HG03066 (cell line): ENCODE data around the gene NACC1.
"Not testable (repeated sequence)": the region's sequence is repeated elsewhere in the genome, so short reads cannot be mapped to it uniquely, and the experiment has no call there.

Source experiments
- ATAC-seq: cut with Tn5 transposase; IDR thresholded peaks from one replicate; pipeline ENCODE4 v1.9.1; 2021; ENCODE audit warnings: low read depth; ENCODE audit not compliant: unreplicated experiment

NACC1 gene

DNA sequence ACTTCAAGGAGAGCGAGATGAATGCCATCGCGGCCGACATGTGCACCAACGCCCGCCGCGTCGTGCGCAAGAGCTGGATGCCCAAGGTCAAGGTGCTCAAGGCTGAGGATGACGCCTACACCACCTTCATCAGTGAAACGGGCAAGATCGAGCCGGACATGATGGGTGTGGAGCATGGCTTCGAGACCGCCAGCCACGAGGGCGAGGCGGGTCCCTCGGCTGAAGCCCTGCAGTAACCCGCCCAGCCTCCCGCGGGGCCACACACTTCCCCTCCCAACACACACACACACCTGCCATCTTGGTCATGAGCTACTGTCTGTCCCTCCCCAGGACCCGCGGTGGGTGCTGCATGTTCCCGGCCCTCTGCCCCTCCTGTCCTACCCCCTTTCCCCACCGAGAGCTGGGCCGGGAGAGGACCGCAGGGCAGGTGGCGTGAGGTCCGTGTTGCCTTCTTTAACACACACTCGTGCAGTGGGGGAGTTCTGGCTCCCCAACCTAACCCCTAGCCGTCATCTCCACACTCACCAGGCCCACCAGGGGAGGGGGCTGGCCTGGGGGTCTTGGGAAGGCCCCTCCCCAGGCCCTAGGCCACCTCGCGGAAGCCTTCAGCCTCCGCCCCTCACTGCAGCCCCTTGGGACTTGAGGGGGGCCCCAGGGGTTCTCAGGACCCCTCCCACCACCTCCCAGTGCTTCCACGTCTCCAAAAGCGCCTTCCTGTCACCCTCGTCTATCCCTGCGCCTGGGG, 20.3 kb downstream of the NACC1 start:
- no peak for ATAC-seq

DNA sequence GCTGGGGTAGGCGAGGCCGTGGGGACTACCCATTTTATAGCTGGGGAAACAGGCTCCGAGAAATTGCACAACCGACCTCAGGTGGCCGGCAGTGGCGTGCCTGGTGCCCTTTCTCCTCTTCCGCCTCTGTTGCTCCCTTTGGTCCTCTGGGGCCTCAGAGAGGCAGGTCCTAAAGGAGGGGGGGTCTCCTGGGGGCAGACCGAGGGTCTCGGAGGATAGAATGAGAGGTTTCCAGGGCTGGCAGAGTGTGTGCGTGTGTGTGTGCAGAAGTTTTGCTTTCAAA, 20.8 kb downstream of the NACC1 start:
- no peak for ATAC-seq

DNA sequence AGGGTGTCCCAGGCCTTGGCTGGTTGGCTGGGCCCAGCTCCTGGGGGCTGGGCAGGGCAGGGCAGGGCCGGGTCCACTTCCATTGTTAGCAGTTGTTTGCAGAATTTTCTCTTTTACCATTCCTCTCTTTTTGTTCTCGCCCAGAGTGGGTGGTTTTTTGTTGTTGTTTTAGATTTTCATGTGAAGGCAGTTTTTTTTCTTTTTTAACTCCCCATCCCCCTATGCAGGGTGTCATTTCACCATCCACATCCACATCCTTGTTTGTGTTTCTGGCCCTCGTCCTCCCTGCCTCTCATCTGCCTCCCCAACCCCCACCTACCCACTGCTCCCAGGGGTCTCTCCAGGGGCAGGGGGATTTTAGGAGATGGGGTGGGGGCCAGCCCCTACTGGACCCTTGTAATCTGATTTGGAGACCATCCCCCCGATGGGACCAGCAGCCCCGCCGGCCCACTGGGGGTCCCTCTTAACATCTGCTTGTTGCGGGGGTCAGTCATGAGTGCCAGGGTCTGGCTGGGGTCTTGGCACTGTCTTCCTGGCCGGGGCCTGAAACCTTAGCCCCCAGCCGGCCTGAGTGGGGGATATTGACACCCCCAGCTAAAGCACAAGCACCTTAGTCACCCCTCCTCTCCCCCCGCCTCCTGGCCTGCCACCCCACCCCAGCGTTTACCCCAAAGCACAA, 21.7 kb downstream of the NACC1 start:
- no peak for ATAC-seq

DNA sequence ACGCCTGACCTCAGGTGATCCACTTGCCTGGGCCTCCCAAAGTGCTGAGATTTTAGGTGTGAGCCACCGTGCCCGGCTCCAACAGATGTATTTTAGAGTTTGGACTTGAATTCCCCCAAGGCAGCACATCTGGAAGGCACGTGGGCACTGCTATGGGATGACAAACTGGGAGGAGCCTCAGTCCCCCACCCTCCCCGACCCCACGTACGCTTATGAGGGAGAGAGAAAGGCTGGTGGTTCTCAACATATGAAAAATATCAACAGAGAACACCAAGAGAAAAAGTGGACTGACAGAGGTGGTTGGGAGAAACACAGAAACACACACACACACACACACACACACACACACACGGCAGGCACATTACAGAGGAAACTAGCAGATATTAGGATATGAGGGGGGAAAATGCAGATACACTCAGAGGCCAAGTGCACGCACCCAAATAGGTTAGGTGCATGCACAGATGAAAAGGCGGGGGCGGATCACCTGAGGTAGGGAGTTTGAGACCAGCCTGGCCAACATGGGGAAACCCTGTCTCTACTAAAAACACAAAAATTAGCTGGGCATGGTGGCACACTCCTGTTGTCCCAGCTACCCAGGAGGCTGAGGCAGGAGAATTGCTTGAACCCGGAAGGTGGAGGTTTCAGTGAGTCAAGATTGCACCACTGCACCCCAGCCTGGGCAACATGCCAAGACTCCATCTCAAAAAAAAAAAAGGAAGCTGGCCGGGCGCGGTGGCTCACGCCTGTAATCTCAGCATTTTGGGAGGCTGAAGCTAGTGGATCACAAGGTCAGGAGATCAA, 28.9 kb downstream of the NACC1 start:
- ATAC-seq = no peak

DNA sequence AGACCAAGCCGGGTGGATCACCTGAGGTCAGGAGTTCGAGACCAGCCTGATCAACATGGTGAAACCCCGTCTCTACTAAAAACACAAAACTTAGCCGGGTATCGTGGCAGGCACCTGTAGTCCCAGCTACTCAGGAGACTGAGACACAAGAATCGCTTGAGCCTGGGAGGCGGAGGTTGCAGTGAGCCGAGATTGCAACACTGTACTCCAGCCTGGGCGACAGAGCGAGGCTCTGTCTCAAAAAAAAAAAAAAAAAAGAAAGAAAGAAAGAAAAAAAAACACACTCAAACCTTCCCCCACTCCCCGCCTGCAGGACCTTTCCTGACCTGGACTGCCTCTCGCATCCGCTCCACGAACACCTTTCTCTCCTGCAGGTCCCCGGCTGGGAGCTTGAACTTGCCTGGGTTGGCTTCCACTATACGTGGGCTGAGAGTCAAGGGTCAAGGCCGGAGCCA, 31.1 kb downstream of the NACC1 start:
- not testable (repeated sequence) for ATAC-seq

DNA sequence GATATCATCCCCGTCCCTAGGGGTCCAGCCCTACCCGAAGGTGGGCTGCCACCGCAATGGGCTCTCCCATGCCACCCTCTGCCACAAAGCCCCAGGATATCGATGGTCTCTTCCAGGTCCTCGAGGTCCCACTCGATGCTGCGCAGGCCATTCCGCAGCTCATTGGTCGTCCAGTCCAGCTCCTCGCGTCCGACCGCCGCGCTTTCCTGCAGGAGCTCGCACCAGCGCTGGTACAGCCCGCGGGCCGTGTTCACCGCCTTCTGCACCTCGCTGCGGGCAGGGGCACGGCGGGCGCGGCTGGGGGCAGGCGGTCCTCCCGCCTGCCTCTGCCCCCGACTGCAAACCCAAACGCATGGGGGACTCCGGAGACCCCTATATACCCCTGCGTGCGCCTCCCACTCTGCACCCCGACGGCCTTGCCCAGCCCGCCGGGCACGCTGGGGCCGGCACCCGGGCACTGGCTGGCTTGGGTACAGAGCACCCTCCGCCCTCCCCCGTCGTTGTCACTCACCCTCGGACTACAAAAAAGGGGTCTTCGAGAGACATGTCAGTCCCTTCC, 31.6 kb downstream of the NACC1 start:
- ATAC-seq = no peak

DNA sequence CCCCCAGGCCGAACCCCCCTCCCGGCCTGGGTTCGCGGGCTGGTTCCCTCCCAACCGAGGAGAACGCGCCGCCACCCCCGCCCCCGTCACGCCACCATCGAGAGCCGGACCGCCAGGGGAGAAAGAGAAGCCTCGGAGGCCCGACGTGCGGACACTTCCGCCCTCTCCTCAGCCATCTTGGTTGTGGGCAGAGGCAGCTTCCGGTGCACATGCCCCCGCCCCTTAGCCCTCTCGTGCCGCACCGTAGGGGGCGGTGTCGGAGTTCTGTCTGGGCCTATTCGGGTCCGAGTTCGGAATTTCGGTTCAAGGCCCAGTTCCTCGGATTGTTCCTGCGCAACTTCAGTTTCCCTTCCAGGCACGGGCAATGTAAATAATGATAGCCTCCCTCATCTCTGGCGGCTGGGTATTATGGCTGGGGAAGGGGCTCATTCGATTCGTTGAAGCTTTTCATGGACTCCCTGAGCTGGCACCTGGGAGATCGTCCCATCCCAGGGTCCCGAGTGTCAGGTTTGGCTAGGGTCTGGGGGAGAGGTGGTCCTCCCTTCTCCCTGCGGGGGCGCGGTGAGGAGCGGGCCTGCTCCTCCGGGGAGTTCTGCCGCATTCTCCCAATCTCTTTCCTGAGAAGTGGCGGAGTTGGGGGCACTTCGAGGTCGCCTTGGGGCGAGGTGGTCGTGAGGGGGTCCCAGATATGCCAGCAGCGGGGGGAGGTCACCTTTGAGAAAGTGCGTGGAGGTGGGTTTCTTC, 32.3 kb downstream of the NACC1 start, which contains the start of the genes IER2 and STX10:
TSS of gene IER2 (plus strand) at position 225 of the 744 bp plus-strand sequence. CDS start 2,776 bp downstream, outside the sequence.
TSS of gene STX10 (minus strand) at position 189 of the 744 bp plus-strand sequence. CDS start 202 bp downstream, outside the sequence.
- no peak for ATAC-seq

DNA sequence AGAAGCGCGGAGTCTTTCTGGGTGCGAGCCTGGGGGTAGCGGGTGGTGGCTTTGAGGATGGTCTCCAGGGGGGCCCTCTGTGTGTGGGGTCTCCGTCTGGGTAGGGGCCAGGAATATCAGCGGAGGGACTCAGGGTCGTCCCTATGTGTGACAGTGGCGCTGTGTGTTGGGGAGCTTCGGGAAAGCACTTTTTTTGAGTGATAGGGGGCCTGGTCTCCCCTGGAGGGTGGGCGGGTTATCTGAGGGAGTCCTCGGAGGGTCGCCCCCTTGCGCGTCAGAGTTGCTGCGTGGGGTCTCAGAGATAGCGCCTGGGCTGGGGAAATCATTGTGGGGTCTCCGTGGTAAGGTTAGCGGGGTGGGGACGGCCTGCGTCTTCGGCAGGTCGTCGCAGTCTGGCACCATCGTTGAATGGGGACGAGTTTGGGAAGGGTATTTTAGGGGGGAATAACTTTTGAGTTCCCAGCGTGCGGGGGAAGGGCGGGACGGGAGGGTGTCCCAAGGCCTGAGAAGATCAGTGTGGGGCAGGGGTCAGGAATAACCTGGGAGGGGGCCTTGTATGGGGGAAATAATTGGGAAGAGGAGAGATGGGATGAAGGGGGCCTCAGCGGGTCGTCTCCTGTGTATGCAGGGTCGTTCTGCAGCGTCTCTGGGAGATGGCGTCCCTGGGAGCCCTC, 33.0 kb downstream of the NACC1 start:
- no peak for ATAC-seq

DNA sequence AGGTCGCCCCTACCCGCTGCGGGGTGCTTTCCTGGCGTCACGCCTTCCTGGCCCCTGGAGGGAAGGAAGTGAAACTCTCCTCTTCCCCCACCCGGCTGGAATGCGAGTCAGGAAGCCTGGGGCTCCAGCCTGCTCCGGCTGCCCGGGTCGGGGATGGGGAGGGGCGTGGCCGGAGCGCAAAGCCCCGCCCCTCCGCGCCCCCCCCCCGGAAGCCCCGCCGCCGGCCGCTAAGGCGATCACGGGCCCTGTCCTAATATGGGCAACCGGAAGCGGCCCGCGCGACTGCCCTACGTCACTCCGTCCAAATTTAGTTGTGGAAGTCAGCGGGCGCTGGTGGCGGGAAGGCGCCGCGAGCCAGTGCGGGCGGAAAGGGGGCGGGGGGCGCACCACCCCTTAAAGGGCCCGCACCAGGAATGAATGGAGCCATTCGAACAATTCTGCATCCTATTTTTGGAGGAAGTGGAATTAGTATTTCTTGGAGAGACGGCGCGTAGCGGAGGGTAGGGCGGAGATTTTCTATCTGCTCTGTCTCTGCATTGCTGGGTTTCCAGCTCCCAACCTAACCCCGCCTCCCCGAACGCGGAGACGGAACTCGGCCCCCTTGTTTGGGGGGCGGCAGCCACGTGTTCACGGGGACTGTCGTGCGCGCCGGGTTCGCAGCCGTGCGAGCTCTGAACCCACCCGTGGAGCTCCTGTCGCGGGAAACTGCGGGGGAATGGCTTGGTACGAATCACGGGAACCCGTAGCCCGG, 33.7 kb downstream of the NACC1 start:
- peak; percentile 39 for ATAC-seq

DNA sequence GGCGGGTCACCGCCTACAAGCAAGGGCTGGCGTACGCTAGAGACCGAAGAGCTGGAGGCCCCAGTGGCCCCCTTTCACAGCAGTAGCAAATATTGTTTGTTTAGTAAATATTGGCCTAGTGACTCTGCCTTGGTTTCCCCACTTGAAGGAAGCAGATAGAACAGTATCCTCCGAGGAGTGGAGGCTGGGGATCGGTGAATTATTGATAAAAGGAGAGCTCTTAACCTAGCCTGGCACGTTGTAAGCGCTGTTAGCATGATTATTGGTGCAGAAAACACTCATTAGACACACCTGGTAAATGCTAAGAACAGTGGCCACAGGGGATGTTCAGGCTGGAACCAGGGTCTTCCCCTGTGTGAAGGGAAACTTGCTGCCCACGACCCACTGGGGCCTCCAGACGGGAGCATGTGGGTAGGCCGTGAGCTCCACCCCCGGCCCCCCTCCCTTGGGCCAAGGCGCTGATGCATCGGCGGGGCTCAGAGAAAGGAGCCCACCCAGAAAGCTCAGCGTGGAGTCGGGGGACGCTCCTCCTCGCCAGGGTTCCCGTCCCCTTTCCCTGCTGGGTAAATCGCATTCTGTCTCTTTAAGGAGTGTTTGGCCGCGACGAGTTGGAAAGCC, 34.4 kb downstream of the NACC1 start:
- ATAC-seq = no peak

DNA sequence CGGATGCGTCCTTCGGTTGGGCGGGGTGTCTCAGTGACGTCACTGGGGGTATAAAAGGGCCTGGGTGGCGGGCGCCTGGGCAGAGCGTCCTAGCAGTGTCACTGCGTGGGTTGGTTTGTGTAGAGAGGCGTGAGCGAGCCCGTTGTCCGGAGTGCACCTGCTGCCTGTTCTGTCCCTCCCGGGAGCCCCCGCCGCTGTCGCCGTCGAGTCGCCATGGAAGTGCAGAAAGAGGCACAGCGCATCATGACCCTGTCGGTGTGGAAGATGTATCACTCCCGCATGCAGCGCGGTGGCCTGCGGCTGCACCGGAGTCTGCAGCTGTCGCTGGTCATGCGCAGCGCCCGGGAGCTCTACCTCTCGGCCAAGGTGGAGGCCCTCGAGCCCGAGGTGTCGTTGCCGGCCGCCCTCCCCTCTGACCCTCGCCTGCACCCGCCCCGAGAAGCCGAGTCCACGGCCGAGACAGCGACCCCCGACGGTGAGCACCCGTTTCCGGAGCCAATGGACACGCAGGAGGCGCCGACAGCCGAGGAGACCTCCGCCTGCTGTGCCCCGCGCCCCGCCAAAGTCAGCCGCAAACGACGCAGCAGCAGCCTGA, 35.0 kb downstream of the NACC1 start:
- ATAC-seq = peak; percentile 25

DNA sequence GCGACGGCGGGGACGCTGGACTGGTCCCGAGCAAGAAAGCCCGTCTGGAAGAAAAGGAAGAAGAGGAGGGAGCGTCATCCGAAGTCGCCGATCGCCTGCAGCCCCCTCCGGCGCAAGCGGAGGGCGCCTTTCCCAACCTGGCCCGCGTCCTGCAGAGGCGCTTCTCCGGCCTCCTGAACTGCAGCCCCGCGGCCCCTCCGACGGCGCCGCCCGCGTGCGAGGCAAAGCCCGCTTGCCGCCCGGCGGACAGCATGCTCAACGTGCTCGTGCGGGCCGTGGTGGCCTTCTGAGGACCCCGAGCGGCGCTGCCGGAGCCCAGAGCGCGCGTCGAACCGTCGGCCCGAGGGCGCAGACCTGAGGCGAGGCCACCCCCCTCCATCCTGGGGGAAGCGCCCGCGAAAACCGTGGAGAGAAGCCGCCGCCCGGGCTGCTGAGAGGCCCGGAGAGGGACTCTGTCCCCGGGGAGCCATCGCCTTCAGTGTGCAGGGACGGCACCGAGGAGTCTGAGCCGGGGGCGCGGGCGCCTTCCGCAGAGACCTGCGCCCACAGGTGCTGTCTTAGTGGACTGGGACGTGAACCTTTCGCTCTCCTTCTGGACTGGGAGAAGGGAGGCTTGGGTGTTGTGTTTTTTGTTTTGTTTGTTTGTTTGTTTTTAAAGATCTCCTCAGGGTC, 35.6 kb downstream of the NACC1 start:
- ATAC-seq = no peak

DNA sequence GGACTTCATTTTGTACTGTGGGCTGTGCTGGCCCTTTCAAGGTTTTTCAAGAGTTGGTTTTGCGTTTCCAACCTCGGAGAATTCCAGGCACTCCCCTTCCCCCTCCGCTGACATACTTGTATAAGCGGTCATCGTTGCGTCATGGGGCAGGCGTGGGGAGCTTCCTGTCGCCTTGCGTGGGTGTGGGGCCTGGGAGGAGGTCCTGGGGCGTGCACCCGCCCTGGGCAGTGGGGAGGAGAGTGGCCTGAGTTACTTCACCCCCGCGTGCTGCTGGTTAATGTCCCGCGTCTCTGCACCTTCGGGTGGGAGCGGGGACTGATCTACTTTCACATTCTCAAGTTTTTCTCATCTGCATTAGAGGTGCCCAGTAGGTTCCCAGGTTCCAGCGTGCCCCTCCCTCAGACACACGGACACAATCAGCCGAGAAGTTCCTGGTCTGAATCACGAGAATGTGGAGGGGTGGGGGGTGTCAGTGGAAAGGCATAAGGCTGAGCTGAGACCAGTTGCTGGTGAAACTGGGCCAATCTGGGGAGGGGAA, 36.2 kb downstream of the NACC1 start:
- no peak for ATAC-seq

DNA sequence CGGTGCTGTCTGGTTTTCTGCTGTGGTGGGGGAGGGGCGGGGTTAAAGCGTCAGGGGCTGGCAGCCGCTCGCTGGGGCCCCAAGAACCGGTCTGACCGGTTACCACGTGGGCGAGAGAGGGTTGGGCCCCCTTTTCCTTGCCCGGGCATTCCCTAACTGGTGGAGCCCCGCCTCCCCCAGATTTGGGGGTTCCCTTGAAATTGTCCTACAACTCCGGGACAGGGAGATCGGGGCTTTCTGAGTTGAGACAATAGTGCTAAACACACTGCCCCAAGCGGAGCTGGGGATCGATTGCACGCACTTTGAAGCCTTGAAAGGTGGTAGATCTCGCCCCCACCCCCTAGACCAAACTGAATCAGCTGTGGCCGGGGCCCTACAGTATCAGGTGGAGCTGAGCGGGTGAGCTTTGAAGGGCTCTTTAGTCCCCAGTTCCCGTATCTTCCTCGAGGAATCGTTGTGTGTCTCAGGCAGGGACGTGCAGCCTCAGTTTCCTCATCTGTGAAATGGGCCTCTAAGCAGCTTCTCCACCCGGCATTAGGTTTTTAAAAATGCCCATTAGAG, 36.9 kb downstream of the NACC1 start:
- ATAC-seq = no peak

DNA sequence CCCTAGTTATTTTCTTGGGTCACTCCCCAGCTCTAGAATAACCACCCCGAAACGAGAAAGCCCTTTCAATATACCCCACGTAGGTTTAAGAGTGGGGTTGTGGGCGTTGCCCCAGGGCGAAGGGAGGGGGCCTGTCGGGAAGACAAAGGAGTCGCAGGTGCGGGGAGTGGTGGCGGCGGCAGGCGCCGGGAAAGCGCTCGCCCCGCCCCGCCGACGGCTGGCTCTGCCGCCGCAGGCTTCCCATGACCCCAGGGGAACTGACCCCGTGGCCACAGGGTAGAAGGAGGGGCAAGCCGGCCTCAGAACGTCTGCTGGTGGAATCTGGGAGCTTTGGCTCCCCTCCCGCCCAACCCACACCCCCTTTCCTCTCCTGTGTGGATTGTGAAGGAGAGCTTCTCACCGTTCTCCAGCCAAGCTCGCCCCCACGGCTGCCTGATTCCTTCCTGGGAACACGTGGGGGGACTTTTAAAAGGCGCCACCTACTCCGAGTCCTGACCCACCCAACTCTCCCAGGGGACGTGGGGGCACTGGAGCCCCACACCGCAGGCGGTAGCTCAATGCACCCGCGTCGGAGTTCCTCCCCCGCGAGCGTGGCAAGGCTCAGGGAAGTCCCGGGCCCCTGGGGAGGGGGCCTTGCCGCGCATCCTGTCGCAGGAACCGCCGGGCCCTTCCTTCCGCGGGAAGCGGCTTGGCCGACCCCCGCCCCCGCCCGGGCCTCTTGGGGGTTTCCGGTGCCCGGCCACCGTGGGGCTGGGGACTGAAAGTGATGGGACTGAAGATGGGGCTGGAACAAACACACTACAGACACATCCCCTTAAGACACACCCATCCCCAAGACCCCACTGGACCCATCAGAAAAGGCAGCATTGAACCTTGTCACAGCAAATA, 37.7 kb downstream of the NACC1 start:
- no peak for ATAC-seq

DNA sequence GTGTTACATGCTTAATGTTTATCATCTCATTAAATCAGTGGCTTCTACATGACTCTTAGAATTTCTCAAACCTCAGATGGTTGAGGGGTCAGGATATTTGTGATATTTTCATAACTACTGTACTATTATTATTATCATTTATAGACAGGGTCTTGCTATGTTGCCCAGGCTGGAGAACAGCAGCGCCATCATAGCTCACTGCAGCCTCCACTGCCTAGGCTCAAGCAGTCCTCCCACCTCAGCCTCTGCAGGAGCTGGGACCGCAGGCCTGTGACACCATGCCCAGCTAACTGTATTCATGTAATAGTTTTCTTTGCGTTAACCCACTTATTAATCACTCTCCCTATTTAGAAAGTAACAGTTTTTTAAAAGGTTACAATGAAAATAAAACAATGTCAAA, 41.6 kb downstream of the NACC1 start:
- no peak for ATAC-seq
